ENCODE data around the gene ZNF701.
A peak's percentile ranks its signal among the peaks of the same experiment; 100 is the strongest.

Gene ZNF701

GRCh38 chr19:52602941-52603340, 32.9 kb downstream of the ZNF701 start:
- no peak for DNase-seq (ENCODE audit: low read depth)
- H3K4me3 ChIP-seq (ENCODE audit: low read depth, low read length) = no peak overlapping the region
- TF ChIP-seq MAX (IDR thresholded peaks at IDR 0.05; ENCODE audit: low read depth, low read length) (no peak), CTCF (IDR thresholded peaks at IDR 0.05; ENCODE audit: low read depth, low read length) (no peak), MYC (IDR thresholded peaks at IDR 0.05; ENCODE audit: low read depth, low read length) (no peak), POLR2A (IDR thresholded peaks at IDR 0.05; ENCODE audit: extremely low read depth, insufficient read length) (no peak)

DNA sequence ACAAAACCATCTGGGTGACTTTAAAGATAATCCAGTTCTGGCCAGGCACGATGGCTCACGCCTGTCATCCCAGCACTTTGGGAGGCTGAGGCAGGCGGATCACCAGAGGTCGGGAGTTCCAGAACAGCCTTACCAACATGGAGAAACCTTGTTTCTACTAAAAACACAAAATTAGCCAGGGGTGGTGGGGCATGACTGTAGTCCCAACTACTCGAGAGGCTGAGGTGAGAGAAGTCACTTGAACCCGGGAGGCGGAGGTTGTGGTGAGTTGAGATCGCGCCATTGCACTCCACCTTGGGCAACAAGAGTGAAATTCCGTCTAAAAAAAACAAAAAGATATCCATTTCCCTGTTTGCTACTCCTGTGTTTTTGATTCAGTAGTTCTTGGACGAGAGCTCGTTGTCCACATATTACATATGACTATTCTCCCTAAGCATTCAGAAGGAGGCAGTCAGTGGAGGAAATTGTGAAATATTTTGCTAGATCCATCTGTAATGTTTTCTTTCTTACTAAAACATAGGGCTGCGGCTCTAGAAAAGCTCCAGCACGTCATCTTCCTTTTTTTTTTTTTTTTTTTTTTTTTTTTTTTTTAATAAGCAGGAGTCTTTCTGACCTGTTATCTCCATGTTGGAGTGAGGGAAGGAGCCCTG, 33.6 kb downstream of the ZNF701 start:
- TF ChIP-seq POLR2A (IDR thresholded peaks at IDR 0.05; ENCODE audit: extremely low read depth, insufficient read length) (no peak), CTCF (IDR thresholded peaks at IDR 0.05; ENCODE audit: low read depth, low read length) (no peak), MAX (IDR thresholded peaks at IDR 0.05; ENCODE audit: low read depth, low read length) (no peak)
- no peak overlapping the region for H3K4me3 ChIP-seq (ENCODE audit: low read depth, low read length)
- peak; percentile 15 for DNase-seq (ENCODE audit: low read depth)

- TF ChIP-seq POLR2A (IDR thresholded peaks at IDR 0.05; ENCODE audit: extremely low read depth, insufficient read length) (no peak), MAX (IDR thresholded peaks at IDR 0.05; ENCODE audit: low read depth, low read length) (no peak), CTCF (IDR thresholded peaks at IDR 0.05; ENCODE audit: low read depth, low read length) (no peak), MYC (IDR thresholded peaks at IDR 0.05; ENCODE audit: low read depth, low read length) (no peak)
- no peak for DNase-seq (ENCODE audit: low read depth)
- no peak overlapping the region for H3K4me3 ChIP-seq (ENCODE audit: low read depth, low read length)
Measured at GRCh38 chr19:52613299-52613906, 43.3 kb downstream of the ZNF701 start.

- TF ChIP-seq MAX (IDR thresholded peaks at IDR 0.05; ENCODE audit: low read depth, low read length) (no peak), CTCF (IDR thresholded peaks at IDR 0.05; ENCODE audit: low read depth, low read length) (no peak), MYC (IDR thresholded peaks at IDR 0.05; ENCODE audit: low read depth, low read length) (no peak), POLR2A (IDR thresholded peaks at IDR 0.05; ENCODE audit: extremely low read depth, insufficient read length) (no peak)
Measured at GRCh38 chr19:52621376-52621775, 51.3 kb downstream of the ZNF701 start.

DNA sequence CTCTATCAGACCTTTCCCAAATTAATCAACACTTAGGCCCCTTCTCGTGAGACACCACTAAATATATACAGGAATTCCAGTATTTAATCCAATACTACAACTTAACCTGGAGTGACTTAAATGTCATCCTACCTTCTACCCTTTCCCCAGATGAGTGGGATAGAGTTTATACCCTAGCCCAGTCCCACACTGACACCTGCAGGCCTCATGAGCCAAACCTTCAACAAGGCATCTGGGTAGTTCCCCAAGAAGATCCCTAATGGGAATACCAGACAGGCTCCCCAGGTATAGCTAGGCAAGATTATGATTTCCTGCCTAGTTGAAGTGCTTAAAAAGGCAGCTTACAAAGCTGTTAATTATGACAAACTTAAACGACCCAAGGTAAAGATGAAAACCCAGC, 52.2 kb downstream of the ZNF701 start:
- no peak for DNase-seq (ENCODE audit: low read depth)
- no peak overlapping the region for H3K4me3 ChIP-seq (ENCODE audit: low read depth, low read length)
- TF ChIP-seq MAX (IDR thresholded peaks at IDR 0.05; ENCODE audit: low read depth, low read length) (no peak), MYC (IDR thresholded peaks at IDR 0.05; ENCODE audit: low read depth, low read length) (no peak), CTCF (IDR thresholded peaks at IDR 0.05; ENCODE audit: low read depth, low read length) (no peak), POLR2A (IDR thresholded peaks at IDR 0.05; ENCODE audit: extremely low read depth, insufficient read length) (no peak)

More at GRCh38 chr19:52621376-52621775, 51.3 kb downstream of the ZNF701 start:
- no peak for DNase-seq (ENCODE audit: low read depth)
- no peak overlapping the region for H3K4me3 ChIP-seq (ENCODE audit: low read depth, low read length)

Measured in NB4 (cell line).